Measurements from ENCODE around the gene TMSB4Y. TPM values are rescaled to one million over a fixed set of nuclear protein-coding genes. Genes with fewer than 3 reads are reported as not detected.

Gene TMSB4Y
- total and polyA plus RNA-seq, 2 of the 4 experiments (the other 2 are of a cell fraction), result not detected

GRCh38 chrY:13664162-13664561 is 39.5 kb upstream of the TMSB4Y start:
- H2AFZ ChIP-seq (replicated peaks; ENCODE audit: low read length, poor library complexity), result no peak overlapping the region
- TF ChIP-seq RAD21 (IDR thresholded peaks at IDR 0.05; ENCODE audit: low read length) (no peak), SMC3 (IDR thresholded peaks at IDR 0.05; ENCODE audit: low read depth, low read length) (no peak), USF2 (IDR thresholded peaks at IDR 0.05; ENCODE audit: low read depth, low read length) (no peak), NFE2L2 (IDR thresholded peaks at IDR 0.05; ENCODE audit: low read depth, low read length) (no peak), BHLHE40 (IDR thresholded peaks at IDR 0.05; ENCODE audit: low read depth, low read length) (no peak), FOS (IDR thresholded peaks at IDR 0.05; ENCODE audit: low read depth, low read length) (no peak), MXI1 (IDR thresholded peaks at IDR 0.05; ENCODE audit: borderline replicate concordance, low read depth, low read length) (no peak), RFX5 (IDR thresholded peaks at IDR 0.05; ENCODE audit: low read depth, low read length) (no peak), ELK1 (IDR thresholded peaks at IDR 0.05; ENCODE audit: borderline replicate concordance, low read depth, low read length) (no peak), POLR2A (IDR thresholded peaks at IDR 0.05; ENCODE audit: low read depth, low read length) (no peak), CEBPB (IDR thresholded peaks at IDR 0.05; ENCODE audit: low read depth, low read length) (no peak), MAFK (IDR thresholded peaks at IDR 0.05; ENCODE audit: low read depth, low read length) (no peak), MAZ (IDR thresholded peaks at IDR 0.05; ENCODE audit: borderline replicate concordance, low read depth, low read length) (no peak), CHD1 (IDR thresholded peaks at IDR 0.05; ENCODE audit: low read depth, low read length) (no peak), RCOR1 (IDR thresholded peaks at IDR 0.05; ENCODE audit: insufficient replicate concordance, low read length) (no peak)
- TF ChIP-seq, protein P1, sequence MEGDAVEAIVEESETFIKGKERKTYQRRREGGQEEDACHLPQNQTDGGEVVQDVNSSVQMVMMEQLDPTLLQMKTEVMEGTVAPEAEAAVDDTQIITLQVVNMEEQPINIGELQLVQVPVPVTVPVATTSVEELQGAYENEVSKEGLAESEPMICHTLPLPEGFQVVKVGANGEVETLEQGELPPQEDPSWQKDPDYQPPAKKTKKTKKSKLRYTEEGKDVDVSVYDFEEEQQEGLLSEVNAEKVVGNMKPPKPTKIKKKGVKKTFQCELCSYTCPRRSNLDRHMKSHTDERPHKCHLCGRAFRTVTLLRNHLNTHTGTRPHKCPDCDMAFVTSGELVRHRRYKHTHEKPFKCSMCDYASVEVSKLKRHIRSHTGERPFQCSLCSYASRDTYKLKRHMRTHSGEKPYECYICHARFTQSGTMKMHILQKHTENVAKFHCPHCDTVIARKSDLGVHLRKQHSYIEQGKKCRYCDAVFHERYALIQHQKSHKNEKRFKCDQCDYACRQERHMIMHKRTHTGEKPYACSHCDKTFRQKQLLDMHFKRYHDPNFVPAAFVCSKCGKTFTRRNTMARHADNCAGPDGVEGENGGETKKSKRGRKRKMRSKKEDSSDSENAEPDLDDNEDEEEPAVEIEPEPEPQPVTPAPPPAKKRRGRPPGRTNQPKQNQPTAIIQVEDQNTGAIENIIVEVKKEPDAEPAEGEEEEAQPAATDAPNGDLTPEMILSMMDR (conservative IDR thresholded peaks at IDR 0.05; ENCODE audit: low read depth, low read length), result no peak
- H2BK20ac ChIP-seq (ENCODE audit: low read depth, low read length), result no peak overlapping the region
- H3K9ac ChIP-seq (ENCODE audit: low read depth, low read length), result no peak overlapping the region
- ATAC-seq (ENCODE audit: low read depth) (no peak), DNase-seq (no peak)
- ChIA-PET CTCF (no interaction called here), POLR2A (ENCODE audit: unreplicated experiment) (no interaction called here)
- WGBS, 2 experiments (ENCODE audit: extremely low coverage in 2 of 2, insufficient read length in 1 of 2), result no CpG with 5 or more reads among the region's 1 CpG
- no peak overlapping the region for H4K5ac ChIP-seq (ENCODE audit: low read depth, low read length)
- H4K20me1 ChIP-seq (ENCODE audit: insufficient read depth, low read length), result no peaks in the 10 kb centered on the region
- no peaks in the 10 kb centered on the region for H3K36me3 ChIP-seq (ENCODE audit: control insufficient read depth, insufficient read depth, low read length)
- H2BK5ac ChIP-seq (ENCODE audit: low read depth, low read length, poor library complexity, severe bottlenecking), result no peak overlapping the region
- no peak overlapping the region for H2BK120ac ChIP-seq (ENCODE audit: low read depth, low read length)
- no TSS peak for BruUV-seq (replicated peaks)
- intact Hi-C loops (cut with micrococcal nuclease) (no loop called here), in situ Hi-C loops (cut with MboI; ENCODE audit: low sequenced_read_pairs) (no loop called here), dilution Hi-C loops (cut with HindIII; ENCODE audit: low sequenced_read_pairs, unreplicated experiment) (no loop called here)
- no peak overlapping the region for H3K23ac ChIP-seq (ENCODE audit: low read depth, low read length)
- no peak overlapping the region for H2AK9ac ChIP-seq (replicated peaks; ENCODE audit: low read depth, low read length, poor library complexity)
- no peak overlapping the region for H2AK5ac ChIP-seq (ENCODE audit: low read depth, low read length)
- H3K14ac ChIP-seq (replicated peaks; ENCODE audit: low read depth, low read length), result no peak overlapping the region
- no peaks in the 10 kb centered on the region for H3K79me1 ChIP-seq (ENCODE audit: low read depth in 1 of 2, low read length in 2 of 2)
- H3K4me1 ChIP-seq (ENCODE audit: control insufficient read depth, insufficient read depth, low read length), result no peaks in the 10 kb centered on the region
- H4K8ac ChIP-seq (ENCODE audit: low read depth in 2 of 2, low read length in 2 of 2), result no peak overlapping the region
- no peak overlapping the region for H3K18ac ChIP-seq (ENCODE audit: low read depth, low read length)
- H3K4me2 ChIP-seq (ENCODE audit: low read depth, low read length), result no peak overlapping the region
- no peak overlapping the region for H3K4me3 ChIP-seq (ENCODE audit: insufficient read depth, low read depth, low read length)
- H3K56ac ChIP-seq (ENCODE audit: extremely low read depth, insufficient read depth, low read length), result no peak overlapping the region
- H3K27ac ChIP-seq (ENCODE audit: insufficient read depth, low read length), result no peak overlapping the region
- no peak overlapping the region for H2BK15ac ChIP-seq (ENCODE audit: low read depth, low read length)
- H4K91ac ChIP-seq (ENCODE audit: insufficient read depth, low read depth, low read length), result no peak overlapping the region
- H3K9me1 ChIP-seq (ENCODE audit: insufficient read depth, low read length), result no peaks in the 10 kb centered on the region
- H3K27me3 ChIP-seq (ENCODE audit: control insufficient read depth, insufficient read depth, low read length), result no peaks in the 10 kb centered on the region
- no peaks in the 10 kb centered on the region for H3K9me3 ChIP-seq (ENCODE audit: control insufficient read depth, insufficient read depth, low read length)
- no peak overlapping the region for H3K4ac ChIP-seq (ENCODE audit: low read depth, low read length)
